GM21723 (cell line): Measurements from ENCODE around the gene NXT1.
"Not testable (repeated sequence)": the region's sequence is repeated elsewhere in the genome, so short reads cannot be mapped to it uniquely, and the experiment has no call there.

Experiments used
- ATAC-seq: cut with Tn5 transposase; IDR thresholded peaks from one replicate; pipeline ENCODE4 v1.9.1; 2021; ENCODE audit warnings: mild to moderate bottlenecking, moderate library complexity; ENCODE audit not compliant: unreplicated experiment

NXT1 gene

GRCh38 chr20:23327617-23328333 is 22.8 kb upstream of the NXT1 start:
- no peak for ATAC-seq

GRCh38 chr20:23331450-23332350 is 18.9 kb upstream of the NXT1 start:
- ATAC-seq, result peak; percentile 55

GRCh38 chr20:23332467-23332866 is 18.1 kb upstream of the NXT1 start:
- ATAC-seq, result no peak

GRCh38 chr20:23334111-23334510 is 16.5 kb upstream of the NXT1 start:
- ATAC-seq, result no peak

GRCh38 chr20:23335521-23335920 is 15.1 kb upstream of the NXT1 start:
- ATAC-seq, result no peak

GRCh38 chr20:23336476-23336875 is 14.1 kb upstream of the NXT1 start:
- no peak for ATAC-seq

- no peak for ATAC-seq
Observed at GRCh38 chr20:23337312-23337711, 13.3 kb upstream of the NXT1 start.

GRCh38 chr20:23339986-23340385 is 10.6 kb upstream of the NXT1 start:
- ATAC-seq, result no peak

- peak; percentile 57 for ATAC-seq
Observed at GRCh38 chr20:23340524-23340923, 10.1 kb upstream of the NXT1 start.

GRCh38 chr20:23341073-23341472 is 9.5 kb upstream of the NXT1 start:
- peak; percentile 75 for ATAC-seq

GRCh38 chr20:23343590-23343989 is 7.0 kb upstream of the NXT1 start:
- no peak for ATAC-seq

- ATAC-seq, result no peak
Observed at GRCh38 chr20:23344336-23344735, 6.3 kb upstream of the NXT1 start.

- ATAC-seq, result no peak
Observed at GRCh38 chr20:23346002-23346401, 4.6 kb upstream of the NXT1 start.

- ATAC-seq, result no peak
Observed at GRCh38 chr20:23347791-23348190, 2.8 kb upstream of the NXT1 start.

- ATAC-seq, result not testable (repeated sequence)
Observed at GRCh38 chr20:23348510-23348909, 2.1 kb upstream of the NXT1 start.

- ATAC-seq, result peak; percentile 51
Observed at GRCh38 chr20:23349338-23350195, 1.0 kb upstream of the NXT1 start.

- peak; percentile 32 for ATAC-seq
Observed at GRCh38 chr20:23350904-23351838, 580 bp downstream of the NXT1 start.

GRCh38 chr20:23356203-23356602 is 5.6 kb downstream of the NXT1 start:
- ATAC-seq, result no peak

GRCh38 chr20:23357767-23358562 is 7.4 kb downstream of the NXT1 start:
- ATAC-seq, result peak; percentile 72
